Measurements from ENCODE around the gene TSHR. TPM values are rescaled to one million over a fixed set of nuclear protein-coding genes. Genes with fewer than 3 reads are reported as not detected.
"Not testable (repeated sequence)": the region's sequence is repeated elsewhere in the genome, so short reads cannot be mapped to it uniquely, and the experiment has no call there.

Gene TSHR
- total RNA-seq, 2 donors from 2014 or later: not detected

DNA sequence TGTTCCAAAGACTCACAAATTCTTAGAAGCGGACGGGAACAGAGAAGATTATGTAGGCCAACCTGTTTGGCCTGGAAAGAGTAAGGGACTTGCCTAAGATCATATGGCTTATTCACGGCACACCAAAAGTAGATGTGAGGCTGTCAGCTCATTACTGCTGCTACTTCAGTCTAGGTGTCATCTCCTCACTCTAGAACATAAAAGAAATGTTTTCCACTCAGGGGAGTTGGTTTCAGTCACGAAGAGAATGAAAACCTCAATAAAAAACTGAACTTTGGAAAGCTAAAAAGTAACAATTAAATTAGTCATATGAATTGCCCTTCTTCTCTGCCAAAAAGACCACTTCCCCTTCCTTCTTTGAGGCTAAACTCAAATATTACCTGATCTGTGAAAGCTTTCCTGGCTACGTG is 13.2 kb upstream of the TSHR start:
- DNase-seq (ENCODE audit: low spot score in 2 of 2): peak in 1 of 2 donors; percentile 35
- peaks cover 0 to 11% of the 10 kb centered on the region in 2 donors for H3K36me3 Mint-ChIP-seq
- peaks cover 0 to 13% of the 10 kb centered on the region in 2 donors for H3K9me3 Mint-ChIP-seq
- peak; percentile 61 to 72 for ATAC-seq
- H3K27ac Mint-ChIP-seq: peak overlapping the region; percentile 97 to 99

GRCh38 chr14:80944861-80945617 is 10.4 kb upstream of the TSHR start:
- Mint-ChIP-seq H3K27ac (no peak overlapping the region), H3K9me3 (peaks cover 0 to 16% of the 10 kb centered on the region in 2 donors), H3K36me3 (peaks cover 0 to 14% of the 10 kb centered on the region in 2 donors)
- ATAC-seq: no peak
- no peak for DNase-seq (ENCODE audit: low spot score in 2 of 2)

GRCh38 chr14:80946187-80946586 is 9.2 kb upstream of the TSHR start:
- Mint-ChIP-seq H3K27ac (peak overlapping the region; percentile 87 to 90), H3K9me3 (peaks cover 0 to 16% of the 10 kb centered on the region in 2 donors), H3K36me3 (peaks cover 0 to 14% of the 10 kb centered on the region in 2 donors)
- ATAC-seq (peak; percentile 25 to 40), DNase-seq (ENCODE audit: low spot score in 2 of 2) (no peak)

DNA sequence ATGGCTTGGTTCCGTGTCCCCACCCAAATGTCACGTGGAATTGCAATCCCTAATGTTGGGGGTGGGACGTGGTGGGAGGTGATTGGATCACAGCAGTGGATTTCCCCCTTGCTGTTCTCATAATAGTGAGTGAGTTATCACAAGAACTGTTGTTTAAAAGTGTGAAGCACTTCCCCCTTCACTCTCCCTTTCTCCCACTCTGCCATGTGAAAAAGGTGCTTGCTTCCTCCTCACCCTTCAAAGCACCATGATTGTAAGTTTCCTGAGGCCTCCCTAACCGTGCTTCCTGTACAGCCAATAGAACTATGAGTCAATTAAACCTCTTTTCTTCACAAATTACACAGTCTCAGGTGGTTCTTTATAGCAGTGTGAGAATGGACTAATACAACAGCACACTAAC is 8.6 kb upstream of the TSHR start:
- H3K27ac Mint-ChIP-seq: peak overlapping the region in 1 of 2 donors; percentile 87

DNA sequence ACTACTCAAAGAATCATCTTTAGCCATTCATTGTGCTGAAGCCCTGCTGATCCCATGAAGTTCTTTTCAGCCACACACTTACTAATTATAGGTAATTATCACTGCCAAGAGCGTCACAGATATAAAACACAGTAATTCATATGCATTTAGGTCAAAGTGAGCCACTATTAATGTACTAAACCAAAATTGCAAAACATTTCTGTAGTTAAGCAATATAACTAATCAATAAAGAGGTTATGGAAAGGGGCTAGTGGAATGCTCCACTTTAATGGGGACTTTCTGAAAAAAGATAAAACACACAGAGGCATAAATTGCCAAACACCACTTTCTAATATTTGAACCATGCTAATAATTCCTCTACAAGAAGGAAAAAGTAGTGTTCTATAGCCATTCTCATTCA is 7.1 kb upstream of the TSHR start:
- Mint-ChIP-seq H3K9me3 (peaks cover 0 to 16% of the 10 kb centered on the region in 2 donors), H3K27ac (no peak overlapping the region), H3K36me3 (peaks cover 0 to 14% of the 10 kb centered on the region in 2 donors)
- DNase-seq (ENCODE audit: low spot score in 2 of 2): no peak
- ATAC-seq: no peak

More for the DNA sequence above, 8.6 kb upstream of the TSHR start:
- Mint-ChIP-seq H3K36me3 (peaks cover 0 to 14% of the 10 kb centered on the region in 2 donors), H3K9me3 (peaks cover 0 to 16% of the 10 kb centered on the region in 2 donors)
- ATAC-seq (peak; percentile 47 to 76), DNase-seq (ENCODE audit: low spot score in 2 of 2) (no peak)

DNA sequence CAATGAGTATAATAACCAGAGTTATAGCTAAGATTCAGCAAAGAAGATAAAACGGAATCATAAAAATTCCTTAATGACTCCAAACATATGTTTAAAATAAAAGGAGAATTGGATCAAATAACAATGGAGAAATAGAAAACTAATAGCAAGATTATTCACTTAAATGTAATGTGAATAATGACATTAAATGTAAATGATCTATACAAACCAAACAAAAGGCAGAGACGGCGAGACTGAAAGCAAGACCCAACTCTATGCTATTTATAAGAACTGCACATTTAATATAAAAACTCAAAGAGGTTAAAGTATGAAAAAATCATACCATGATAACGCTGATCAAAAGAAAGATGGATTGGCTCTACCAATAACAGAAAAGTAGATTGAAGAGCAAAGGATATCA is 3.9 kb upstream of the TSHR start:
- Mint-ChIP-seq H3K9me3 (peaks cover 0 to 8% of the 10 kb centered on the region in 2 donors), H3K36me3 (peaks cover 0 to 10% of the 10 kb centered on the region in 2 donors), H3K27ac (no peak overlapping the region)
- no peak for DNase-seq (ENCODE audit: low spot score in 2 of 2)
- ATAC-seq: no peak

GRCh38 chr14:80953211-80953610 is 2.2 kb upstream of the TSHR start:
- not testable (repeated sequence) for ATAC-seq; H3K27ac Mint-ChIP-seq; H3K9me3 Mint-ChIP-seq; DNase-seq (ENCODE audit: low spot score in 2 of 2); H3K36me3 Mint-ChIP-seq

- ATAC-seq (peak; percentile 40 to 75), DNase-seq (ENCODE audit: low spot score in 2 of 2) (peak; percentile 70 to 72)
- H3K36me3 Mint-ChIP-seq: no peaks in the 10 kb centered on the region
- no peaks in the 10 kb centered on the region for H3K9me3 Mint-ChIP-seq
- H3K27ac Mint-ChIP-seq: no peak overlapping the region
Observed at GRCh38 chr14:80954687-80955299, 628 bp upstream of the TSHR start.

DNA sequence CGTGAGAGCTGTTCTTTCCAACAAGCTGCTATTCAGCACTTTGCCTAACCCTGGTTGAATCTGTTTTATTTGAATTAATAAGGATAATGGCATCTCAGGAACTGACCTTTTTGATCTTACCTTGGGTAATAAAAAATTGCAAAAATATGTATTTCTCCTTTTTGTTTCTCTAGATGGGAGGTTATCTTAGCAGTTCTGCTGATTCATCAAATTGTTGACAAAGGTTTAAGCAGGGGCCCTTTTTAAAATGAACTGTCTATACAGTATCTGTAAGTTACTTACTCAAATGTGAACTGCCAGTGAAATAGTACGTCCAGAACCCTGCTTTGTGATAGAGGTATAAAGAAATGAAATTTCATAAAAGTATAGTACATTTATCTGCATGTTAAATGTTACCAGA is 681 bp downstream of the TSHR start:
- H3K27ac Mint-ChIP-seq: no peak overlapping the region
- no peaks in the 10 kb centered on the region for H3K9me3 Mint-ChIP-seq
- H3K36me3 Mint-ChIP-seq: no peaks in the 10 kb centered on the region
- DNase-seq (ENCODE audit: low spot score in 2 of 2) (no peak), ATAC-seq (no peak)

GRCh38 chr14:80956922-80957321 is 1.5 kb downstream of the TSHR start:
- no peak for DNase-seq (ENCODE audit: low spot score in 2 of 2)
- no peak for ATAC-seq
- no peaks in the 10 kb centered on the region for H3K36me3 Mint-ChIP-seq
- H3K9me3 Mint-ChIP-seq: no peaks in the 10 kb centered on the region
- H3K27ac Mint-ChIP-seq: no peak overlapping the region

DNA sequence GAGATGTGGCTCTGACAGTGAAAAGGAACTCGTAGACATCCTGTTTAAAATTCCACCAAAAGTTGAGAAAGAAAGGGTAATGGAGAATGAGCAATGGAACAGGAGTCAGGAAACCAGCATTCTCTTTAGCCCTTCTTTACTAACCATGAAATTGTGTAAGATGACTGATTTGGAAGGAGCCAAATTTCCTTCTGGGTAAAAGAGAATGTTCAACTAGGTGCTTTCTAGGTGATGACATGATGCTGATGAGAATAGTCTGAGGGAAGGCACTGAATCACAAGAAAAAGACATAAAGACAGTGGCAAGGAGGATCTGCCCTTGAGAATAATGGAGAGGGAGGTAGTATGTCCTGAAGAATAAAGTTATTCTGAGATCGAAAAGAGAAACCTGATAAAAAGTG is 2.2 kb downstream of the TSHR start:
- Mint-ChIP-seq H3K9me3 (no peaks in the 10 kb centered on the region), H3K27ac (no peak overlapping the region), H3K36me3 (no peaks in the 10 kb centered on the region)
- ATAC-seq (no peak), DNase-seq (ENCODE audit: low spot score in 2 of 2) (no peak)

DNA sequence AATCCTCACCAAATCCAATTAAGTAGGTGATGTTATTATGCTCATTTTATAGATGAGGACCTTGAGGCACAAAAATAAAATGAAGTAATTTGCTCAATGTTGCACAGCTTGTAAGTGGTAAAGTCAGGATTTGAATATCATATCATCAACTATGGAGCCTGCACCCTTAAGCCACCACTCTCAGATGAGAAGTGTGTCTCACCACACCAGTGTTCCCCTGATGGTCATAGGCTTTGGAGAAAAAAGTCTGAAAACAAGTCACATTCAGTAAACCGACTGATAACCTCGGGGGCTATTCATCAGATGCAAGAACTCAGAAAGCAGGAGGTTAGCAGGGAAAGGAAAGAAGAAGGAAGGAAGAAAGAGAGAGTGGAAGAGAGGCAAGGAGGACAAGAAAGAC is 2.8 kb downstream of the TSHR start:
- no peak for ATAC-seq
- no peaks in the 10 kb centered on the region for H3K9me3 Mint-ChIP-seq
- peak overlapping the region in 1 of 2 donors; percentile 28 for H3K27ac Mint-ChIP-seq
- DNase-seq (ENCODE audit: low spot score in 2 of 2): no peak
- H3K36me3 Mint-ChIP-seq: no peaks in the 10 kb centered on the region

DNA sequence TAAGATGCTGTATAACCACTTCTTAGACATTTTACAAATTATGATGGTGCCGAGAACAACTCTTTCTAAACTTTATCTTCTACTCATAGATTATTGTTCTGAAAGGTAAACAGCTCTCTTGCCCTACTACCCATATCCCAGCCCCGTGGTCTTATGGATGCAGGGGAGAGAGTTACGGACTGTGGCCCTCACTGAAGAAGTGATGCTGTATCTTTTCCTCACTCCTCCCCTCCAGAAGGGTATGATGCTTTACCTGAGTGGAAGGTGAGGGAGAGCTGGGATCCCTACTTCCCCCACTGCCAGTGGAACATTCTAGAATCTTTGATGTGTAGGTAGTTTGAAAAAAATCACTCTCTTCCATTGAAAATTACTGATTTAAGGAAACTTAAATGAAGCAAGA is 3.5 kb downstream of the TSHR start:
- Mint-ChIP-seq H3K9me3 (no peaks in the 10 kb centered on the region), H3K27ac (no peak overlapping the region), H3K36me3 (no peaks in the 10 kb centered on the region)
- no peak for DNase-seq (ENCODE audit: low spot score in 2 of 2)
- ATAC-seq: no peak

GRCh38 chr14:80959496-80959895 is 4.1 kb downstream of the TSHR start:
- no peaks in the 10 kb centered on the region for H3K9me3 Mint-ChIP-seq
- ATAC-seq (peak; percentile 84 to 95), DNase-seq (ENCODE audit: low spot score in 2 of 2) (peak in 1 of 2 donors; percentile 55)
- H3K27ac Mint-ChIP-seq: peak overlapping the region; percentile 28 to 83
- no peaks in the 10 kb centered on the region for H3K36me3 Mint-ChIP-seq

DNA sequence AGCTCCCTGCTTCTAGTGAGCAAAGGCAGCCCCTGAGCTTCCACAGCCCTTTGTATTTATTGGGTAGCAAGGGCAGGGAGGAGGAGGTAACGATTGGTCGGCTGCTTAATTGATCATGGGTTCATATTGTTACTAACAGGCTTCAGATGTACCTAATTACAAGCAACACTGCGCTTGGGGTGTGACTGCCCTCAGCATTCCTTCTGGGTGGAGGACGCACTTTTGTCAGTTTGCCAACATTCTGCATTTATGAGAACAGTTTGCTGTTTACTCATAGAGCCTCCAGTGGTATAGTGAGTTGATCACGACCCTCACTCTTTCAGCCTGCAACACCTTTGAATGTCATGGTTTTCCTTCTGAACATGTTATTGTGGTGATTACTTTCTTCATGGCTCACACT is 9.6 kb downstream of the TSHR start:
- H3K9me3 Mint-ChIP-seq: no peaks in the 10 kb centered on the region
- no peak for DNase-seq (ENCODE audit: low spot score in 2 of 2)
- no peak overlapping the region for H3K27ac Mint-ChIP-seq
- no peak for ATAC-seq
- H3K36me3 Mint-ChIP-seq: no peaks in the 10 kb centered on the region

- ATAC-seq (no peak), DNase-seq (ENCODE audit: low spot score in 2 of 2) (no peak)
- Mint-ChIP-seq H3K9me3 (no peaks in the 10 kb centered on the region), H3K36me3 (no peaks in the 10 kb centered on the region), H3K27ac (no peak overlapping the region)
Observed at GRCh38 chr14:80973931-80974641, 18.7 kb downstream of the TSHR start.

DNA sequence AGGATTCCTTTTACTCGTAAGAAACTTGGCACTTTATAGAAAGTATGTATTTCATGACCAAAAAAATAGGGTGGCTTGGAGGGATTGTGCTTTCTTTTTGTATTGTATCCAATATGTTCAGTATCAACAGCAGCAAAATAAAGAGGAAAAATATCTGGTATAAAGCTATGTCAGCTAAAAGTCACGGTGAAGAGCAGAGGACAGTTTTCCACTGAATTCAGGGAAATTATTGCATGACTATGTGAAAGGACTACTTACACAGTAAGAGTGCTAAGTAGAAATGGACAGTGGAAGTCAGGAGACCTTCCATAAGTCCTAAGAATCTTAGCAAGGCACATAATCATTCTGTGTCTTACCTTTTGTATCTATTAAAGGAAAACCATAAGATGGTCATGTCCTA is 19.3 kb downstream of the TSHR start:
- Mint-ChIP-seq H3K36me3 (no peaks in the 10 kb centered on the region), H3K27ac (no peak overlapping the region), H3K9me3 (no peaks in the 10 kb centered on the region)
- no peak for ATAC-seq
- no peak for DNase-seq (ENCODE audit: low spot score in 2 of 2)
